ENCODE measurements around the gene DTX1.

GRCh38 chr12:113127791-113128199 lies 71.3 kb downstream of the DTX1 start:
- TF ChIP-seq ARNT (IDR thresholded peaks at IDR 0.05), result no peak
- no peak for TF ChIP-seq HDGF (IDR thresholded peaks at IDR 0.05; ENCODE audit: borderline replicate concordance)
- no peak for TF ChIP-seq L3MBTL2 (conservative IDR thresholded peaks at IDR 0.05)
- no peak for TF ChIP-seq BHLHE40 (IDR thresholded peaks at IDR 0.05; ENCODE audit: borderline replicate concordance)
- no peak for TF ChIP-seq FOXM1 (IDR thresholded peaks at IDR 0.05; ENCODE audit: borderline replicate concordance)
